HUES6 (cell line): Measurements from ENCODE around the gene NUDT4.
"Not testable (repeated sequence)": the region's sequence is repeated elsewhere in the genome, so short reads cannot be mapped to it uniquely, and the experiment has no call there.

ENCODE experiments used
- H3K27ac ChIP-seq: 2 replicates; pipeline ENCODE4 v1.7.0; 2013; ENCODE audit warnings: low read depth, mild to moderate bottlenecking, low read length, inconsistent platforms
- H3K27me3 ChIP-seq: 2 replicates; pipeline ENCODE4 v1.6.1; 2013; ENCODE audit warnings: low read length; ENCODE audit not compliant: control insufficient read depth, insufficient read depth
- H3K36me3 ChIP-seq: 2 replicates; pipeline ENCODE4 v1.6.1; 2013; ENCODE audit warnings: low read length; ENCODE audit not compliant: control insufficient read depth, insufficient read depth
- H3K4me1 ChIP-seq: 2 replicates; pipeline ENCODE4 v1.6.1; 2013; ENCODE audit warnings: low read length; ENCODE audit not compliant: control insufficient read depth, insufficient read depth
- H3K4me3 ChIP-seq: 2 replicates; pipeline ENCODE4 v1.5.1; 2013; ENCODE audit warnings: low read depth, low read length
- H3K9ac ChIP-seq: one replicate; pipeline ENCODE4 v1.6.1; 2013; ENCODE audit warnings: mild to moderate bottlenecking, low read length
- H3K9me3 ChIP-seq: 2 replicates; pipeline ENCODE4 v1.6.1; 2013; ENCODE audit warnings: low read depth, low read length; ENCODE audit not compliant: control insufficient read depth, insufficient read depth

Gene NUDT4

GRCh38 chr12:93369505-93369904 lies 8.2 kb upstream of the NUDT4 start:
- H3K27ac ChIP-seq: no peak overlapping the region
- no peak overlapping the region for H3K4me3 ChIP-seq
- H3K27me3 ChIP-seq: no peaks in the 10 kb centered on the region
- no peaks in the 10 kb centered on the region for H3K9me3 ChIP-seq
- H3K4me1 ChIP-seq: peaks cover 23% of the 10 kb centered on the region
- H3K9ac ChIP-seq: no peak overlapping the region
- no peaks in the 10 kb centered on the region for H3K36me3 ChIP-seq

GRCh38 chr12:93370947-93371346 lies 6.8 kb upstream of the NUDT4 start:
- H3K9ac ChIP-seq: peak overlapping the region; percentile 45
- H3K36me3 ChIP-seq: no peaks in the 10 kb centered on the region
- peak overlapping the region; percentile 69; the same call in 1 of the 2 replicates for H3K27ac ChIP-seq
- no peaks in the 10 kb centered on the region for H3K9me3 ChIP-seq
- no peaks in the 10 kb centered on the region for H3K27me3 ChIP-seq
- no peak overlapping the region for H3K4me3 ChIP-seq
- peaks cover 25% of the 10 kb centered on the region for H3K4me1 ChIP-seq

GRCh38 chr12:93373961-93374656 lies 3.6 kb upstream of the NUDT4 start:
- no peak overlapping the region for H3K9ac ChIP-seq
- H3K9me3 ChIP-seq: no peaks in the 10 kb centered on the region
- no peak overlapping the region for H3K27ac ChIP-seq
- H3K4me3 ChIP-seq: no peak overlapping the region
- no peaks in the 10 kb centered on the region for H3K36me3 ChIP-seq
- H3K4me1 ChIP-seq: peaks cover 31% of the 10 kb centered on the region
- H3K27me3 ChIP-seq: no peaks in the 10 kb centered on the region

- no peak overlapping the region for H3K9ac ChIP-seq
- H3K4me1 ChIP-seq: peaks cover 29% of the 10 kb centered on the region
- no peaks in the 10 kb centered on the region for H3K9me3 ChIP-seq
- H3K36me3 ChIP-seq: no peaks in the 10 kb centered on the region
- H3K4me3 ChIP-seq: peak overlapping the region; percentile 95
- no peaks in the 10 kb centered on the region for H3K27me3 ChIP-seq
- H3K27ac ChIP-seq: no peak overlapping the region
Measured at GRCh38 chr12:93375906-93376305, 1.8 kb upstream of the NUDT4 start.

- H3K4me3 ChIP-seq: peak overlapping the region; percentile 95
- H3K4me1 ChIP-seq: peaks cover 35% of the 10 kb centered on the region
- peak overlapping the region; percentile 29 for H3K9ac ChIP-seq
Measured at GRCh38 chr12:93376436-93377251, 1.1 kb upstream of the NUDT4 start.

GRCh38 chr12:93378196-93378997 lies 672 bp downstream of the NUDT4 start:
- peak overlapping the region; percentile 91 for H3K9ac ChIP-seq
- H3K4me3 ChIP-seq: peak overlapping the region; percentile 99
- H3K27me3 ChIP-seq, H3K9me3 ChIP-seq, H3K36me3 ChIP-seq: not testable (repeated sequence)
- H3K27ac ChIP-seq: peak overlapping the region; percentile 59; the same call in 1 of the 2 replicates
- H3K4me1 ChIP-seq: peaks cover 38% of the 10 kb centered on the region

More at GRCh38 chr12:93376436-93377251, 1.1 kb upstream of the NUDT4 start:
- Histone ChIP-seq H3K27ac (peak overlapping the region; percentile 20; the same call in 1 of the 2 replicates), H3K36me3 (no peaks in the 10 kb centered on the region), H3K27me3 (no peaks in the 10 kb centered on the region), H3K9me3 (no peaks in the 10 kb centered on the region)

- peak overlapping the region; percentile 99 for H3K4me3 ChIP-seq
- H3K9me3 ChIP-seq: no peaks in the 10 kb centered on the region
- peaks cover 34% of the 10 kb centered on the region for H3K4me1 ChIP-seq
- peak overlapping the region; percentile 59; the same call in 1 of the 2 replicates for H3K27ac ChIP-seq
- no peaks in the 10 kb centered on the region for H3K27me3 ChIP-seq
- peak overlapping the region; percentile 91 for H3K9ac ChIP-seq
- H3K36me3 ChIP-seq: peaks cover 3% of the 10 kb centered on the region
Measured at GRCh38 chr12:93378998-93379325, 1.2 kb downstream of the NUDT4 start.

GRCh38 chr12:93379326-93379980 lies 1.7 kb downstream of the NUDT4 start:
- Histone ChIP-seq H3K4me1 (peaks cover 29% of the 10 kb centered on the region), H3K9me3 (no peaks in the 10 kb centered on the region), H3K27me3 (no peaks in the 10 kb centered on the region), H3K9ac (peak overlapping the region; percentile 91), H3K4me3 (peak overlapping the region; percentile 99), H3K36me3 (peaks cover 4% of the 10 kb centered on the region), H3K27ac (no peak overlapping the region)

- Histone ChIP-seq H3K4me3 (peak overlapping the region; percentile 99), H3K9ac (peak overlapping the region; percentile 91), H3K9me3 (no peaks in the 10 kb centered on the region), H3K27ac (no peak overlapping the region), H3K4me1 (peaks cover 29% of the 10 kb centered on the region), H3K36me3 (peaks cover 4% of the 10 kb centered on the region), H3K27me3 (no peaks in the 10 kb centered on the region)
Measured at GRCh38 chr12:93379981-93380361, 2.2 kb downstream of the NUDT4 start.

- Histone ChIP-seq H3K4me1 (peaks cover 29% of the 10 kb centered on the region), H3K36me3 (peaks cover 4% of the 10 kb centered on the region), H3K9me3 (no peaks in the 10 kb centered on the region), H3K27ac (no peak overlapping the region), H3K4me3 (peak overlapping the region; percentile 99), H3K9ac (peak overlapping the region; percentile 32), H3K27me3 (no peaks in the 10 kb centered on the region)
Measured at GRCh38 chr12:93380480-93381121, 2.9 kb downstream of the NUDT4 start.
